ENCODE measurements around the gene MLST8. TPM values are rescaled to one million over a fixed set of nuclear protein-coding genes. Genes with fewer than 3 reads are reported as not detected.

The MLST8 gene
- total RNA-seq, 1 experiment from 2014 or later: 28.6 TPM

DNA sequence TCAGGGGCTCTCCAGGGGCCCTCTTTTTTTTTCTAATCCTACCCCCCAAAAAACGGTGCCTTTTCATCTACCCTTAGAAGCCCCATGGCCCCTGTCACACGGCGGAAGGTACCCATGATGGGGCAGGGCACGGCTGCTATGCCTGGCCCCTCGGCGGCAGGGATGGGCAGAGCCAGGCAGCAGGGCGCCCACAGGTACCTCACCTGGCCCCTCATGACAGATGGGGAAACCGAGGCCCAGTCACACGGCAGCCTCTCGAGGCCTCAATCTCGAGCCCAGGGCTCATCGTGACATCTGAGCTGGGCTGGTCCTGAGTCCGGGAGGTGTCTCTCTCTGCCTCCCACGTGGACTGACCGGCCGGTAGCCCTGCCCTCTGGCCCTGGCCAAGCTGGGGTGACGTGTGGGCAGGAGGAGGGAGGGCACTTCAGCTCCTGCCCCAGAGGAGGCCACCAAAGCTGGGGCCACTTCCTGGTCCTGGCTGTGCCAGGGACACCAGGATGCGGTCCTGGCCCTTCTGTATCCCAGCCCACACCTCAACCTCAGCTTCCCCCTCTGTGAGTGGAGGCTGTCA lies 38.1 kb upstream of the MLST8 start:
- DNase-seq: no peak
- no peaks in the 10 kb centered on the region for H3K27me3 ChIP-seq (ENCODE audit: control insufficient read depth, insufficient read depth, low read length)
- H3K36me3 ChIP-seq (replicated peaks; ENCODE audit: control insufficient read depth, insufficient read depth, low read length): peaks cover 6% of the 10 kb centered on the region
- no peak overlapping the region for H3K4me3 ChIP-seq (ENCODE audit: insufficient read depth, low read depth, low read length)

- DNase-seq: no peak
- H3K4me3 ChIP-seq (ENCODE audit: insufficient read depth, low read depth, low read length): no peak overlapping the region
- peaks cover 18% of the 10 kb centered on the region for H3K36me3 ChIP-seq (replicated peaks; ENCODE audit: control insufficient read depth, insufficient read depth, low read length)
- no peaks in the 10 kb centered on the region for H3K27me3 ChIP-seq (ENCODE audit: control insufficient read depth, insufficient read depth, low read length)
Observed at GRCh38 chr16:2170080-2170479, 35.2 kb upstream of the MLST8 start.

- no peak for DNase-seq
- Histone ChIP-seq H3K27me3 (ENCODE audit: control insufficient read depth, insufficient read depth, low read length) (no peaks in the 10 kb centered on the region), H3K36me3 (replicated peaks; ENCODE audit: control insufficient read depth, insufficient read depth, low read length) (peaks cover 20% of the 10 kb centered on the region)
Observed at GRCh38 chr16:2170587-2171435, 34.4 kb upstream of the MLST8 start.

GRCh38 chr16:2171601-2172178 lies 33.6 kb upstream of the MLST8 start:
- no peaks in the 10 kb centered on the region for H3K27me3 ChIP-seq (ENCODE audit: control insufficient read depth, insufficient read depth, low read length)
- DNase-seq: no peak
- peaks cover 17% of the 10 kb centered on the region for H3K36me3 ChIP-seq (replicated peaks; ENCODE audit: control insufficient read depth, insufficient read depth, low read length)
- no peak overlapping the region for H3K4me3 ChIP-seq (ENCODE audit: insufficient read depth, low read depth, low read length)

More at GRCh38 chr16:2170587-2171435, 34.4 kb upstream of the MLST8 start:
- no peak overlapping the region for H3K4me3 ChIP-seq (ENCODE audit: insufficient read depth, low read depth, low read length)

DNA sequence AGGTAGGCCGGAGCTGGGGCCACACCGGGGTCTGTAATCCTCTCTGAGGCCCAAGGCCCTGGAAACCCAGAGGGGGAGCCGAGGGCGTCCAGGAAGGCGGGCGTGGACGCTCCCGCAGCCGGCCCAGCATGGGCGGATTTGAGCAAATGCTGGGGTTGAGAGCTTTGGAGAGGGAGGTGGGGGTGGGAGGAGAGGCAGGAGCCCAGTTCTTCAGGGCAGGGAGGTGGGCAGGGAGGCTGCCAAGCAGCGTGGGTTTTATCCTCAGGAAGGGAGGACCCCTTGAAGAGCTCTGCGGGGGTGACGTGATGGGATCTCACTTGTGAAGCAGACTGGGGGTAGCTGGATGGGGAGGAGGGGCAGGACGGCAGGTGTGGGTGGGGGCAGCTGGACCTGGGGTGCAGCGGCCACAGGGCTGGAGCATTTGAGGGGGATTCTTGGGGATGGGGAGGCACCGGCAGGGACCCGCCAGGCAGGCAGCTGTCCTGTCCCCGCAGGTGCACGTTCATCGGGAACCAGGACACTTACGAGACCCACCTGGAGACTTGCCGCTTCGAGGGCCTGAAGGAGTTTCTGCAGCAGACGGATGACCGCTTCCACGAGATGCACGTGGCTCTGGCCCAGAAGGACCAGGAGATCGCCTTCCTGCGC lies 32.4 kb upstream of the MLST8 start:
- H3K27me3 ChIP-seq (ENCODE audit: control insufficient read depth, insufficient read depth, low read length): no peaks in the 10 kb centered on the region
- peaks cover 19% of the 10 kb centered on the region for H3K36me3 ChIP-seq (replicated peaks; ENCODE audit: control insufficient read depth, insufficient read depth, low read length)
- DNase-seq: no peak
- no peak overlapping the region for H3K4me3 ChIP-seq (ENCODE audit: insufficient read depth, low read depth, low read length)

DNA sequence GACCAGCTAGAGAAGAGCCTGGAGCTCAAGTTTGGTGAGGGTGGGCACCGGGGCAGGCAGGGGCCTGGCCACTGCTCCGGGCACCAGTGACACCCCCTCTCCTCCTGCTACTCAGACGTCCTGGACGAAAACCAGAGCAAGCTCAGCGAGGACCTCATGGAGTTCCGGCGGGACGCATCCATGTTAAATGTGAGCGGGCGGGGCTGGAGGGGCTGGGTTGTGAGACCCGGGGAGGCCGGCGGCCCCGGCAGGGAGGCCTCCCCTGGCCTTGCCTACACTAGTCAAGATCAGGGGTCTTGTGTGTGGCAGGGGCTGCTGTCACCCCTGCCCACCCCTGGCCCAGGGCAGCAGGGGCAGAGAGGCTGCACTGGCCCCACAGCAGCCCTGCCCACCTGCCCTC lies 31.9 kb upstream of the MLST8 start:
- peaks cover 18% of the 10 kb centered on the region for H3K36me3 ChIP-seq (replicated peaks; ENCODE audit: control insufficient read depth, insufficient read depth, low read length)

GRCh38 chr16:2173916-2174315 lies 31.3 kb upstream of the MLST8 start:
- no peak for DNase-seq
- Histone ChIP-seq H3K27me3 (ENCODE audit: control insufficient read depth, insufficient read depth, low read length) (no peaks in the 10 kb centered on the region), H3K36me3 (replicated peaks; ENCODE audit: control insufficient read depth, insufficient read depth, low read length) (peaks cover 18% of the 10 kb centered on the region), H3K4me3 (ENCODE audit: insufficient read depth, low read depth, low read length) (no peak overlapping the region)

More for the DNA sequence above, 31.9 kb upstream of the MLST8 start:
- DNase-seq: no peak
- H3K4me3 ChIP-seq (ENCODE audit: insufficient read depth, low read depth, low read length): no peak overlapping the region
- H3K27me3 ChIP-seq (ENCODE audit: control insufficient read depth, insufficient read depth, low read length): no peaks in the 10 kb centered on the region

- Histone ChIP-seq H3K36me3 (replicated peaks; ENCODE audit: control insufficient read depth, insufficient read depth, low read length) (peaks cover 18% of the 10 kb centered on the region), H3K4me3 (ENCODE audit: insufficient read depth, low read depth, low read length) (no peak overlapping the region), H3K27me3 (ENCODE audit: control insufficient read depth, insufficient read depth, low read length) (0 out of 2 replicates have a peak, but pooled peaks cover 3% of the 10 kb centered on the region)
- no peak for DNase-seq
Observed at GRCh38 chr16:2174396-2175131, 30.7 kb upstream of the MLST8 start.

- H3K36me3 ChIP-seq (replicated peaks; ENCODE audit: control insufficient read depth, insufficient read depth, low read length): peaks cover 18% of the 10 kb centered on the region
- 0 out of 2 replicates have a peak, but pooled peaks cover 3% of the 10 kb centered on the region for H3K27me3 ChIP-seq (ENCODE audit: control insufficient read depth, insufficient read depth, low read length)
- no peak for DNase-seq
- H3K4me3 ChIP-seq (ENCODE audit: insufficient read depth, low read depth, low read length): no peak overlapping the region
Observed at GRCh38 chr16:2175454-2175853, 29.8 kb upstream of the MLST8 start.

GRCh38 chr16:2176047-2176446 lies 29.2 kb upstream of the MLST8 start:
- 0 out of 2 replicates have a peak, but pooled peaks cover 3% of the 10 kb centered on the region for H3K27me3 ChIP-seq (ENCODE audit: control insufficient read depth, insufficient read depth, low read length)
- H3K4me3 ChIP-seq (ENCODE audit: insufficient read depth, low read depth, low read length): no peak overlapping the region
- DNase-seq: no peak
- peaks cover 18% of the 10 kb centered on the region for H3K36me3 ChIP-seq (replicated peaks; ENCODE audit: control insufficient read depth, insufficient read depth, low read length)

DNA sequence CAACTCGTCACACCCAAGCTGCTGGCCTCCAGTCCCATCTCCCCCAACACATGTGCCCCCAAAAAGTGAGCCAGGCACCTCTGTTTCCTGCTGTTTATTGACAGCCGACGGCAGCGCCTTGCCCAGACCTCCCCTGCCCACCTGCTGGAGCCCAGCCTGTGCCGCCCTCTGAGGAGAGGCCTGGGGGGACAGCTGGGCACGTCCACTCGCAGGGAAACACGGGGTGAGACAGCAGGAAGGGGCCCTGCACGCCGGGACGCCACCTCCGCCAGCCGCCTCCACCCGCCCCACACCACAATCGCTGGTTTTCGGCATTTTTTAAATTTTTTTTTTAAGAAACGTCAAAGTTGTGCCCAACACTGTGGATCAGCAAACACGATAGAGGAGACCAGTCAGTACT lies 28.2 kb upstream of the MLST8 start:
- no peak for DNase-seq
- Histone ChIP-seq H3K4me3 (ENCODE audit: insufficient read depth, low read depth, low read length) (no peak overlapping the region), H3K27me3 (ENCODE audit: control insufficient read depth, insufficient read depth, low read length) (0 out of 2 replicates have a peak, but pooled peaks cover 3% of the 10 kb centered on the region), H3K36me3 (replicated peaks; ENCODE audit: control insufficient read depth, insufficient read depth, low read length) (peaks cover 18% of the 10 kb centered on the region)

DNA sequence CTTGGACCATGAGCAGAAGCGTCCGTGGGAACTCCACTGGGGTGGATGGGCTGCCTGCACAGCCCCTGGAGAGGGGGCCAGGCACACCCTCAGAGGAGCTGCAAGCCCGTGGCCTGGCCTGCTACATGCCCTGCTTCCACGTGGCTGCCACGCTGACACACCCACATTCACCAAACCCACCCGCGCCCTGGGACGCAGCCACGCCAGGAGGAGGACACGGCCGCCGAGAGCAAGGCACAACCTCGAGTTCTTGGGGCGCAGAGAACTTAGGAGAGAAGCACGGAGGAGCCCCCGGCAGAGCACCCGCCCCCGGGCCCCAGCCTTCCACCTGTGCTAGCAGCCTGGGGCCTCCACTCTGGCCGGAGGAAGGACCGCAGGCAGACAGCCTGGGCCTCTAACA lies 27.7 kb upstream of the MLST8 start:
- DNase-seq: no peak
- H3K36me3 ChIP-seq (replicated peaks; ENCODE audit: control insufficient read depth, insufficient read depth, low read length): peaks cover 18% of the 10 kb centered on the region
- H3K4me3 ChIP-seq (ENCODE audit: insufficient read depth, low read depth, low read length): no peak overlapping the region
- 0 out of 2 replicates have a peak, but pooled peaks cover 3% of the 10 kb centered on the region for H3K27me3 ChIP-seq (ENCODE audit: control insufficient read depth, insufficient read depth, low read length)

GRCh38 chr16:2178321-2179106 lies 26.7 kb upstream of the MLST8 start:
- Histone ChIP-seq H3K36me3 (replicated peaks; ENCODE audit: control insufficient read depth, insufficient read depth, low read length) (peaks cover 14% of the 10 kb centered on the region), H3K27me3 (ENCODE audit: control insufficient read depth, insufficient read depth, low read length) (0 out of 2 replicates have a peak, but pooled peaks cover 3% of the 10 kb centered on the region), H3K4me3 (ENCODE audit: insufficient read depth, low read depth, low read length) (no peak overlapping the region)
- DNase-seq: peak; percentile 99

All from H7 (cell line).